ENCODE data around the gene IL1RAPL1.

The IL1RAPL1 gene

DNA sequence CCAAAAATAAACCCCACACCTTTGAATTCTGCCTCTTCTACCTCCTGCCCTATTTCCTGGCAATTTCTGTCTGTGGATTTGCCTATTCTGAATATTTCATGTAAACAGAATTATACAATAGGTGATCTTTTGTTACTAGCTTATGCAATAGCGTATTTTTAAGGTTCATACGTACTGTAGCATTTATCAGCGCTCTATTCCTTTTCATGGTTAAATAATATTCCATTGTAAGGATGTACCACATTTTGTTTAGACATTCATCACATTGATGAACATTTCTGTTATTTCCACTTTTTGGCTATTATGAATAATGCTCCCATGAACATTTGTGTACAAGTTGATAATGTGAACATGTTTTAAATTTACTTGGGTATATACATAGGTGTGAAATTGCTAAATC is 847.7 kb downstream of the IL1RAPL1 start:
- Mint-ChIP-seq H3K27ac (no peak overlapping the region), H3K36me3 (ENCODE audit: low read depth) (no peaks in the 10 kb centered on the region), H3K4me1 (peaks cover 5% of the 10 kb centered on the region), H3K27me3 (ENCODE audit: low read depth, poor library complexity) (no peaks in the 10 kb centered on the region), H3K4me3 (no peak overlapping the region), H3K9me3 (peaks cover 8% of the 10 kb centered on the region)
- no peak for DNase-seq
- no peak for TF ChIP-seq CTCF (IDR thresholded peaks at IDR 0.05)

GRCh38 chrX:29435396-29435795 is 848.1 kb downstream of the IL1RAPL1 start:
- no peak overlapping the region for H3K4me3 Mint-ChIP-seq
- no peak for DNase-seq
- no peaks in the 10 kb centered on the region for H3K36me3 Mint-ChIP-seq (ENCODE audit: low read depth)
- H3K27me3 Mint-ChIP-seq (ENCODE audit: low read depth, poor library complexity) = no peaks in the 10 kb centered on the region
- peaks cover 5% of the 10 kb centered on the region for H3K4me1 Mint-ChIP-seq
- H3K9me3 Mint-ChIP-seq = peaks cover 8% of the 10 kb centered on the region
- no peak overlapping the region for H3K27ac Mint-ChIP-seq
- no peak for TF ChIP-seq CTCF (IDR thresholded peaks at IDR 0.05)

GRCh38 chrX:29447867-29448266 is 860.6 kb downstream of the IL1RAPL1 start:
- no peaks in the 10 kb centered on the region for H3K36me3 Mint-ChIP-seq (ENCODE audit: low read depth)
- no peak for DNase-seq
- no peak for TF ChIP-seq CTCF (IDR thresholded peaks at IDR 0.05)
- no peaks in the 10 kb centered on the region for H3K27me3 Mint-ChIP-seq (ENCODE audit: low read depth, poor library complexity)
- no peak overlapping the region for H3K4me3 Mint-ChIP-seq
- no peaks in the 10 kb centered on the region for H3K9me3 Mint-ChIP-seq
- no peaks in the 10 kb centered on the region for H3K4me1 Mint-ChIP-seq
- no peak overlapping the region for H3K27ac Mint-ChIP-seq

DNA sequence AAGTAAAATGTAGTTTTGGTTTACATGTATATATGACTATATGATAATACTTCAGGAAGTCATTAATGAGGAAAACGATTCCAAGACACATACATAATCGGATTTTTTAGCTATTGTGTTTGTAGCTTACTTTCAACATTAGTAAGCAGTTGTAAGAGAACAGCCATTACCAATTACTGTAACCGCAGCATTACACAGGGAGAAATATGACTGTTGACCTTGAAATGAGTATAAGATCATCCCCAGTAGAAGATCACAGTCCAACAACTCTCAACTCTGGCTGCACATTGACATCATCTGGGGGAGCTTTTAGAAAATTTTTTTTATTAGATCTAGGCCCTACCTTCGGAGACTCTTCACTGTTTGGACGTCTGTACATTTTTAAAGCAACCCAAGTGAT is 866.1 kb downstream of the IL1RAPL1 start:
- no peak for DNase-seq
- Mint-ChIP-seq H3K27ac (no peak overlapping the region), H3K4me3 (no peak overlapping the region), H3K27me3 (ENCODE audit: low read depth, poor library complexity) (no peaks in the 10 kb centered on the region), H3K4me1 (no peaks in the 10 kb centered on the region), H3K36me3 (ENCODE audit: low read depth) (no peaks in the 10 kb centered on the region), H3K9me3 (no peaks in the 10 kb centered on the region)
- no peak for TF ChIP-seq CTCF (IDR thresholded peaks at IDR 0.05)

DNA sequence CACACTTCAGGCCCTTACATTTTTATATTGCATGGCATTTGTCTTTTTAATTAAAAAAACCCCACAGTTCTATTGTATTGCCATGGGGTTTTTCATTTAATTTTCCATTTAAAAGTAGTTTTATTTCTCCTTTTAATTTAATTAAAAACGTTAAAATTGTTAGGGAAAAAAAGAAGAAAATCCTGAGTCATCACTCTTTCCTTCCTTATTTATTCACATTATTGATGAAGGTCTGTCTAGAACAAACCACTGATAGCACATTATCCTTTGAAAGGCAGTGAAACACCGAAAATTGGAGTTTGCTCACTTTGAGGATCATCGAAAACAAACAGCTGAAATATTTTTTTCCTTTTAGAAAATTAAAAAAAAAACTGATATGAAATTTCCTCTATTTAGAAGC is 868.5 kb downstream of the IL1RAPL1 start:
- Mint-ChIP-seq H3K36me3 (ENCODE audit: low read depth) (no peaks in the 10 kb centered on the region), H3K27me3 (ENCODE audit: low read depth, poor library complexity) (no peaks in the 10 kb centered on the region), H3K4me3 (no peak overlapping the region), H3K9me3 (no peaks in the 10 kb centered on the region), H3K4me1 (no peaks in the 10 kb centered on the region), H3K27ac (no peak overlapping the region)
- no peak for DNase-seq
- no peak for TF ChIP-seq CTCF (IDR thresholded peaks at IDR 0.05)

- Mint-ChIP-seq H3K27ac (no peak overlapping the region), H3K4me3 (no peak overlapping the region), H3K4me1 (no peaks in the 10 kb centered on the region), H3K36me3 (ENCODE audit: low read depth) (no peaks in the 10 kb centered on the region), H3K9me3 (no peaks in the 10 kb centered on the region), H3K27me3 (ENCODE audit: low read depth, poor library complexity) (no peaks in the 10 kb centered on the region)
- no peak for DNase-seq
- TF ChIP-seq CTCF (IDR thresholded peaks at IDR 0.05) = no peak
These were observed 873.8 kb downstream of the IL1RAPL1 start for GRCh38 chrX:29461039-29461438.
